GM15510 (cell line): ENCODE data around the gene STARD3.

Source experiments
- POLR2A ChIP-seq: IDR thresholded peaks from 3 replicates; pipeline ENCODE4 v1.6.1; 2011; ENCODE audit warnings: borderline replicate concordance; ENCODE audit not compliant: insufficient read length; ENCODE audit errors: extremely low read depth

The STARD3 gene

DNA sequence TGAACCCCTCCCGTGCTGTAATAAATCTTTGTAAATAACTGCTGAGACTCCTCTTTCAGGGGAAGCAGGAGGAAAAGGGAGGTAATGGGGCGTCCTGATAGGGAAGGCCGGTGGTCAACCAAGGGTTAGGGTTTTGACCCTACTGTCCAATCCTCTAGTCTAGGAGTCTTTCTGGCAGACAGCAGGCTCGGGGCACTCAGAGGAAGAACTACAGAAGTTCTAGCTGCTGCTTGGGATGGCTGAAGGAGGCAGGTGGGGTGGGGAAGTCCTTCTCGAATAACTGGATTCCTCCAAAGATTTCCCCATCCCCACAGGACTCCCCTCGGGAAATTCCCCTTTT, 387 bp upstream of the STARD3 start:
- TF ChIP-seq POLR2A: no peak

DNA sequence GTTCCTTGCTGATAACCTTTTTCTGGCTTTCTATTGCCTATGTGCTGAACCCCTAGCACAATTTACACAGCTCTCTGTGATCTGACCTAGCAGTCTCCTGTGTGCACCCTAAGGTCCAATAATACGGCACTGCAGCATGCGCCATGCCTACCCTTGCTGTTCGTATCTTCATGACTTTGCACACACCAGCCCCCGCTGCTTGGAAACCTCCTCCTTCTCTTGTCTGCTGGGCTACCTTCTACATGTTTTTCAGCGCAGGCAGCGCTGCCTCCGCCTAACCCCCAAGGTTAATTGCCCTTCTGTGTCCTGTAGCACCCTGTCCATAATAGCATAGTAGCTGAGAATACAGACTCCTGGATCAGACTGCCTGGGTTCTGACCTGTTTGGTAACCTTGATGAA, 1.4 kb downstream of the STARD3 start:
- no peak for TF ChIP-seq POLR2A

DNA sequence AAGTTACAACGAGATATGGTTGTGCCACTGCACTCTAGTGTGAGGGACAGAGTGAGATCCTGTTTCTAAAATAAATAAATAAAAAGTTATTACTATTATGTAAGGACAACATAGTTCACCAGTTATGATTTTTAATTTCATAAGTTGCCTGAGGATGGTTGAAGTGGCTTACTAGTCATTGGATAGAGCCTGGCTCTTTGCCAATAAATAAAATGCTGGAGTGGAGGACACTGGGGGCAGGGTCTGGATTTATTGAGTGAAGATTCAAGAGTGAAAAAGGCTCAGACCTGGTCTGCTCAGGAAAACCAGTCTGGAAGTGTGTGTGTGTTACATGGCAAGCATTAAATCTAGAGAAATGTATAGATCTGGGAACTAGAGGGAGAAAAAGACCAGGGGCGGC, 2.1 kb downstream of the STARD3 start:
- no peak for TF ChIP-seq POLR2A

DNA sequence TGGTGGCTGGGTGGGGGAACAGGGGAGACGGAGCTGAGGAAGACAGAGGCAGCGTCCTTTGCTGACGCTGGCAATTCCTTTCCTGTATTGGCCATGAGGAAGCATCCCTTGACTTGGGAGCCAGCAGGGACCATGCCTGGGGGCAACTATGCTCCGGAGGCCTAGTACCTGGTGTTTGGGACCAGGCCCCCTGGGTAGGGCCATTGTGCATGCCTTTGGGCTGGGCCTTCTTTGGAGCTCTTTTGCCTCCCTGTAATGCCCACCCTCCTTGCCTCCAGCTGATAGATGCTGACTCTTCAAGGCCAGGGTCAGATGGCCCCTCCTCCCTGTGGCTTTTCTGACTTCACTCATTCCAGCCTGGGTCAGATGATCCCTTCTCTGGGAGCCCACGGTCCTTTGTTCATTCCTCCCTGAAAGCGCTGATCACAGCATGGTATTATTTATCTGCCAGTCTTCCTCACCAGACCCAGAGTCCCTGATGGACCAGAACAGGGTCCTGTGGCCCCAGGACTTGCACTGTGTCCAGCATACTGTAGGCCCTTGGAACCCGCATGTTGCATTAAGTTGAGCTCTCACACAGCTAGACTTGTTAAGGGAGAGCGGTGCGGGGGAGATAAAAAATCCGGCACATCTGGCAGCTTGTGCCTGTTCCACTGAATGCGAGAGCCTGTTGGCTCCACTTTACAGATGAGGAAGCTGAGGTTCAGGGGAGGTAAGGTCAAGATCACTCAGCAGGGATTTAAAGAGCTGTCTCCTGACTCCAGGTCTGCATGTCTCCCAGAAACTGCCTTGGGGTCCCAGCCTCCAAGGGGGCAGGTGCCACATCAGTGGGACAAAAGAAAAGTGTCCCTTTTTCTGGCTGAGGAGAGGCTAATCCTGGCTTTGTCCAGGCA, 2.9 kb downstream of the STARD3 start:
- TF ChIP-seq POLR2A: no peak

DNA sequence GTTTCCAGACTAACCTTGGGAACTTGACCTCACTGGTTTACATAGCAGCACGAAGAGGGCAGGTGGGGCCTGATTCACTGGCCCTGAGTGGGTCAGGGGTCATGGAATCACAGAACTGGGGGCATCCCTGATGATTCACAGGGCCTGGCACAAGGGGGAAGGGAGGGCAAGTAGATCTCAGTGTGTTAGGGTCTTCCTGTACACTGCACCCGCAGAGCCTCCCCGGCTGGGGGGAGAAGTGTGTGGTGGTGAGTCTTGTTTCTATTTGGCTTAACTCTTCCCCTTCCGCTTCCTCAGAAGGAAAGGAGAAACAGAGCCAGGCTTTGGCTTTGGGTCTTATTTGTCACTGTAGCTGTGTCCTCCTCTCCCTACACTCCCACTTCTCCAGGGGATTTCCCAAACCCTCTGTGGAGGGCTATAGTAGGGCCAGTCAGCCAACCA, 3.7 kb downstream of the STARD3 start:
- no peak for TF ChIP-seq POLR2A

DNA sequence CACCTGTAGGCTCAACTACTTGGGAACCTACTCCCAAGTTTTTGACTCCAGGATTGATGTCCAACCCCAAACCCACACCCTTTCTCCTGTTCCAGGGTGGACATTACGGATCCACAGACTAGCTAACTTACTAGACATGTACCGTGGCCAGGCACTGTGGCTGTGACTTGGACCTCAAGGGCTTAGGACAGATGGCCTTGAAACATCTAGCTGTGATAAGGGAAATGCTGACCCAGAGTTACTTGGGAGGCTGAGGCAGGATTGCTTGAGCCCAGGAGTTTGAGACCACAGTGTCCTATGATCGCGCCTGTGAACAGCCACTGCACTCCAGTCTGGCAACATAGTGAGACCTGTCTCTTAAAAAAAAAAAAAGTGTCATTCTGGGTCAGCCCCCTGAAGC, 4.2 kb downstream of the STARD3 start:
- no peak for TF ChIP-seq POLR2A

DNA sequence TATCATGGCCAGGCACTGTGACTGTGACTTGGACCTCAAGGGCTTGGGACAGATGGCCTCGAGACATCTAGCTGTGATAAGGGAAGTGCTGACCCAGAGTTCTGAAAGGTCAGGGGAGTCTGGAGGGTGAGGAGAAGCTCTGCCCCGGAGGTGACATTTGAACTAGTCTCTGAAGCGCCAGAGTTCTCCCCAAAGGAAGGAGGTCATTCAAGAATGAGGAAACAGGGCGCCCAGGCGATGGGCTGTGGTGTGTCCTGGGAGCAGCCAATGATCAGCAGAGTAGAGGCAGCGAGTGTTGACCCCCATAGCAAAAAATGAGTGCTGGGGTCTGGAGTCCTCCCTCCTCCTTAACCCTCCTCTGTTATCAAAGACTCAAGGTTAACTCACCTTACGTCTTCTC, 4.9 kb downstream of the STARD3 start:
- no peak for TF ChIP-seq POLR2A

DNA sequence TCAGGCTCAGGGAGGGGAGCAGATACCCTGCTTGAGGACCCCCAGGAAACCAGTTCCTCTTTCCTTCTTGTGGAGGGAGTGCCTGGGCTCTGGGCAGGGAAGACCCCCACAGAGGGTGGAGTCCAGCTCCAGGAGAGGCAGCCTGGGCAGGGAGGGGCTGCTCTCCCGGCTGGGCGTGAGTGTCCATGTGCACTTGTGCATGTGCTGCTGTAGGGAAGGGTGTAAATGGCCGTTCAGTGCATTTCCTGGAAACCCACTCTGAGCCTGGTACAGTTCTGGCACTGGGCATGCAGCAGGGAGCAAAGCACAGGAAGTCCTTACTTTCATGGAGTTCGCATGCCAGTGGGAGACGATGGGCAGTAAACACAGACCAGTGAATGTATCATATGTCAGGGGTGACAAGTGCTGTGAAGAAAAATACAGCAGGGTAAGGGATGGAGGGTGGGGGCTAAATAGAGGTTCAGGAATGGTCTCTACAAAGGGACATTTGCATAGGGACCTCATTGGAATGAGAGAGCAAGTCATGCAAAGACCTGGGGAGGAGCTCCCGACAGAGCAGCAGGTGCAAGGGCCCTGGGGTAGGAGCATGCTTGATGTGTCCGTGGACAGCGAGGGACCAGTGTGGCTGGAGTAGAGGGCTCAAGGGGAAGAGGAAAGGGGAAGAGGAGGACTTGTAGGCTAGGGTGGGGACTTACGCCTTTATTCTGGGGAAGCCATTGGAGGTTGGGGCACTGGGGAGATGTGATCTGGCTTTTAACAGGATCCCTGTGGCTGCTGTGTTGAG, 5.5 kb downstream of the STARD3 start:
- no peak for TF ChIP-seq POLR2A

DNA sequence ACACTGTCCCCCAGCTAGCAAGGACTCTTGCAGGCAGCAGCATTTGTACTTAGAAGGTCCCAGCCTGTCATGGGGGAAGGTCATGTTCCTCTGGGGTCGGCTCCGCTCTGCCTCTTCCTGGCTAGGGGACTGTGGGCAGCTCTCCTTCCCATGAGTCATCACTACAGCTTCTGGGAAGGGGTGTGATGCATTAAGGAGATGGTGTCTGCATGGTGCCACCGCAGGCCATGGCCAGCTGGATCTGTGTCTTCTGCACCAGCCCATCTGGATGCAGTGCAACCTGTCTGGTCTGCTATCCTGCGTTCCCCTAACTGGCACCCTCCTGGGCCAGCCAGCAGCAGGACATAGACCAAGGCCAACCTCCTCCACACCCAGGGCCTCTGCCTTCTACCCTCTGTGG, 6.3 kb downstream of the STARD3 start:
- TF ChIP-seq POLR2A: no peak

DNA sequence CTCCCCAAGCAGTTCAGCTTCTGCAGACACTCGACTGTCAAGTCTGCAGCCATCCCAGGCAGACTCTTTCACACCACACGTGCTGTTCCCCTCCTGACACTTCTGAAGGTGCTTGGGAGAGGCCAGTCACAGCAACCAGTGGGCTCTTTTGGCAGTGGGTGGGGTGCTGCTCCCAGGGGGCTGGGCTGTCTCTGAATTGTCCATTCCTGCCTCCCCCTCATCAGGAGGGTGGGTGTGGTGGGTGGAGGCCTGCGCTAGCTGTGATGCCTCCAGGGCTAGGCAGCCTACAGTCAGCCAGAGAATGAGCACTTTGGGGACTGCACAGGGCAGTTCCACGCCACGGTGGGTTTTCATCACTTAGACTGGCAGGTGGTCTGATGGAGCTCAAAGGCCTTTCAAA, 10.3 kb downstream of the STARD3 start:
- TF ChIP-seq POLR2A: no peak

DNA sequence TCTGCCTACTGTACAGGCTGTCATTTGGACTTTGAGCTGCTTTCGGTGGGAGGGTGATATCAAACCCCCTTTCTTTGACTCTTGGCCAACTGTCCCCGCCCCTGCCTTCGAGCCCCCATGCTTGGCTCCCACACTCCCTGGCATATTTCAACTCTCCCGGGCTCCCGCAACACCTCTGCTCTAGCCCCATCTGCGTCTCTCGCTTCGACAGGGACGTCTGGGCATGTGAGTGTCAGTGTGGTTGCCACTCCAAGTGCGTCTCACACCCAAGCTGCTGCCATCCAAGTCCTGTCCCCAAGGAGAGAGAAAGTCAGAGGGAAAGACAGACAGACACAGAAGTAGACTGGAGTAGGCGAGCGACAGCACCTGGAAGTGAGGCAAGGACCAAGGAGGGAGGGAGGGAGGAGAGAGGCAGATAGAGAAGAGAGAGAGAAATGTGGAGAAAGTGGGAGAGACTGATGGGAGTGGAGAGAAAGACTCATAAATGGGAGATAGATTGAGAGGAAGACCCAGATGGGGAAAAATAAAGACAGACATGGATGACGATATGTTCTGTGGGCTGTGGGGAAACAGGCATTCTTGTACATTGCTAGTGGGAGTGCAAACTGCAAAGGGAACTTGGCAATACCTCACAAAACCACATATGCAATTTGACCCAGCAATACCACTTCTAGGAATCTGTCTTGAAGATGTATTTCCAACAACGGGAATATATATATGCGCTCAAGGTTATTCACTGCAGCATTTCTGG, 11.8 kb downstream of the STARD3 start:
- no peak for TF ChIP-seq POLR2A

DNA sequence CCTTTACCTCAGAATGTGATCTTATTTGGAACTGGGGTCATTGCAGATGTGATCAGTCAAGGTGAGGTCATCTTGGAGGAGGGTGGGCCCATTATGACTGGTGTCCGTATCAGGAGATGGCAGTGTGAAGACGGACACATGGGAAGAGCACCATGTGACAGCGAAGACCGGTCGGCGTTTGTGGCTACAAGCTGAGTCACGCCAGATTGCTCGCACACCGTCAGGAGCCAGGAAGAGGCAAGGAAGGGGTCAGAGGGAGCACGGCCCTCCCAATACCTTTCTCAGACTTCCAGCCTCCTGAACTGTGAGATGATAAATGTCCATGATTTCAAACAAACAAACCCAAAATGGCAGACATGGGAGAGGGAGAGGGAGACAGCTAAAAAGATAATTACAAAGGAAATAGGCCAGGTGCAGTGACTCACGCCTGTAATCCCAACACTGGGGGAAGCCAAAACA, 13.2 kb downstream of the STARD3 start:
- no peak for TF ChIP-seq POLR2A

DNA sequence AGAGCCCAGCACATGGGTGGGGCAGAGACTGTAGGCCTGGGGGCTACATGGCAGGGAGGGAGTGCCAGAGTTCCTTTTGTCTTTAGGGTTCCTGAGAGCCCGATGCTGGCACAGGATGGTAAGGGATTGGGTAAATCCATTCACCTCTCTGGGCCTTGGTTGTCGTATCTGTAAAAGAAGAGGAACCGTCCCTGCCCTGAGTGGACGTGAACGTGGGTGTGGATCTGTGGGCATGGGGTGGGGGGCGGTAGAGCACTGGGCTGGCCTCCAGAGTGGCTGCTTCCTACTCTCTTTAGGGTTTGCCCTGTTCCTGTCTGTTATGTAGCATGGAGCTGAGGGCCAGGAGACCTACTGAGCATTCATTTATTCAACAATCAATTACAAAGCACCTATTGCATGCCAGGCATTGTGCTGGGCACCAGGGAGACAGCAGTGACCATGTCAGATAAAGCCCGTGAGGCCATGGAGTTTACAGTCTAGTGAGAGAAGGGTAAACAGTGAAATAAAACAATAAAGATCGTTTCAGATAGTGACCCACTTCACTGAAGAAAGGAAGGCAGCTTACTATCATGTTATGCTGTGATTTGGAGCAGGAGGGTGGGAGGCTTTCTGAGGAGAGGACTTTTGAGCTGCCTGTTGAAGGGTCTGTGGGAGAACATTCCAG, 15.1 kb downstream of the STARD3 start:
- TF ChIP-seq POLR2A: no peak

DNA sequence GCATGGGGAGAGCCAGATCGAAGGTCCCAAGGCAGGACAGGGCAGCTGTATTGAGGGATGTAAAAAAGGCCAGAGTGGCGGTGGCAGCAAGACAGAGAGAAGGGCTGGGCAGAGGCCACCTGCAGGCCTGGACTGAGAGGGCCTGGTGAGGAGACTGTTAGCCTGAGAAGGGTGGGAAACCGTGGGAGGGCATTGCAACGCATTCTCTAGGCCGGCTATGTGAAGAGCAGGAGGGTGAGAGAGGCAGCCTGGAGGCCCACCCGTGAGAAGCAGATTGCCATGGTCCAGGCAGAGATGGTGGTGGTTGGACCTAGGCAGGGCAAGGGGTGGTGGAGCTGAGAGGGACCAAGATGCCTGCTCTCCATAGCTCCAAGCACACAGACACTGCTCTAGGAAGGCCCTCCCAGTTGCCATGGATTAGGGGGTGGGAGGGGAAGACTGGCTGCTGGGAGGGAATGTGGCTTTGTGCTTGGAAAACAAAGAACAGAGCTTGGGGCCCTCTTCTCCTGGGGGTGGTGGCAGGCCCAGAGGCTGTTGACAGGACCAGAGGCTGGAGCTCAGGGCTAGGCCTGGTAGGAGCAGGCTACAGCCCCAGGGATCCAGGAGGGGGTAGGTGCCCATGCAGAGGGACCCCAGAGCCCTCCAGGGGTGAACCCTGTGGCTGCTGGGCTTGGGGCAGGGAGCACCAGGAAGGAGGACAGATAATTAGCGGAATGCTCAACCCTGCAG, 15.8 kb downstream of the STARD3 start:
- no peak for TF ChIP-seq POLR2A
